NCI-H2196 (cell line): ENCODE measurements around the gene NDUFA7.
A peak's percentile ranks its signal among the peaks of the same experiment; 100 is the strongest.
"Not testable (repeated sequence)": the region's sequence is repeated elsewhere in the genome, so short reads cannot be mapped to it uniquely, and the experiment has no call there.

Experiments
- DNase-seq: peaks from one replicate; lab custom pipeline; 2025; ENCODE audit not compliant: unreplicated experiment; lab: John Stamatoyannopoulos, UW

The NDUFA7 gene

GRCh38 chr19:8321067-8321985 is at the start of gene NDUFA7, which contains the start of gene RPS28:
Gene NDUFA7 (minus strand): TSS chr19:8321375. CDS start chr19:8321358, 17 bp downstream.
Gene RPS28 (plus strand): TSS chr19:8321496. CDS start chr19:8321531, 35 bp downstream.
- peak; percentile 96 for DNase-seq

- DNase-seq, result no peak
Measured at GRCh38 chr19:8370176-8371010, 49.2 kb upstream of the NDUFA7 start.

- peak; percentile 80 for DNase-seq
Measured at GRCh38 chr19:8367327-8368001, 46.3 kb upstream of the NDUFA7 start.

- DNase-seq, result no peak
Measured at GRCh38 chr19:8366961-8367326, 45.8 kb upstream of the NDUFA7 start.

- no peak for DNase-seq
Measured at GRCh38 chr19:8366121-8366581, 45.0 kb upstream of the NDUFA7 start.

- no peak for DNase-seq
Measured at GRCh38 chr19:8363803-8364771, 42.9 kb upstream of the NDUFA7 start, which contains the start of gene ANGPTL4. Gene ANGPTL4 (plus strand): TSS chr19:8364155. CDS start chr19:8364322, 167 bp downstream.

- peak; percentile 96 for DNase-seq
Measured at GRCh38 chr19:8361921-8362793, 41.0 kb upstream of the NDUFA7 start.

- DNase-seq, result no peak
Measured at GRCh38 chr19:8360196-8360595, 39.0 kb upstream of the NDUFA7 start.

GRCh38 chr19:8358948-8359347 is 37.8 kb upstream of the NDUFA7 start:
- DNase-seq, result no peak

- no peak for DNase-seq
Measured at GRCh38 chr19:8357007-8357521, 35.9 kb upstream of the NDUFA7 start.

GRCh38 chr19:8355631-8356402 is 34.6 kb upstream of the NDUFA7 start:
- DNase-seq, result no peak

- DNase-seq, result not testable (repeated sequence)
Measured at GRCh38 chr19:8352845-8353244, 31.7 kb upstream of the NDUFA7 start.

- DNase-seq, result no peak
Measured at GRCh38 chr19:8352134-8352827, 31.1 kb upstream of the NDUFA7 start.

- DNase-seq, result not testable (repeated sequence)
Measured at GRCh38 chr19:8349629-8350372, 28.6 kb upstream of the NDUFA7 start.

- DNase-seq, result no peak
Measured at GRCh38 chr19:8343483-8343844, 22.3 kb upstream of the NDUFA7 start.

GRCh38 chr19:8342684-8343482 is 21.7 kb upstream of the NDUFA7 start, which contains the start of gene KANK3:
Gene KANK3 (minus strand): TSS chr19:8343262. CDS start chr19:8337828, 5,434 bp downstream.
- DNase-seq, result peak; percentile 95
